Adipose tissue (tissue), 3 donors: ENCODE measurements around the gene MTPN. TPM values are rescaled to one million over a fixed set of nuclear protein-coding genes. Genes with fewer than 3 reads are reported as not detected.

Experiments used
- H3K27ac ChIP-seq: one replicate; pipeline ENCODE4 v1.5.1; 2013; ENCODE audit warnings: low read depth, low read length
- WGBS, 3 donors: extraction: QIAGEN DNeasy Blood & Tissue Kit; methylation state at CpG; one replicate each; pipeline ENCODE4 v1.1.7; 2013; 5-methylcytosine and 5-hydroxymethylcytosine counted together
- polyA plus RNA-seq, 3 donors: library from polyadenylated mRNA; stranded (reverse); fragments of 200-250 nt; gene quantifications; one replicate each; pipeline ENCODE4 v1.2.3, GENCODE V29; 2013
- donor health status: healthy with polysubstance abuse.
- donor health status: Bipolar disorder and iron deficiency.
- donor health status: healthy.

Gene MTPN
- polyA plus RNA-seq, 3 donors = 21.2 to 91.9 (median 71.6) TPM

- H3K27ac ChIP-seq = no peak overlapping the region
- 25 to 47% (median 39%) methylated on average over 2 of the region's 2 CpGs for WGBS, 3 donors
Measured at GRCh38 chr7:135936497-135937217, 40.5 kb downstream of the MTPN start.

- 86 to 92% (median 87%) methylated on average over 2 of the region's 2 CpGs for WGBS, 3 donors
- no peak overlapping the region for H3K27ac ChIP-seq
Measured at GRCh38 chr7:135934651-135935050, 42.5 kb downstream of the MTPN start.

- WGBS, 3 donors = 64 to 93% (median 77%) methylated on average over 2 of the region's 2 CpGs
Measured at GRCh38 chr7:135933509-135934188, 43.5 kb downstream of the MTPN start.

GRCh38 chr7:135932131-135932530 lies 45.0 kb downstream of the MTPN start:
- 76 to 89% (median 81%) methylated on average over 5 of the region's 5 CpGs for WGBS, 3 donors
- H3K27ac ChIP-seq = no peak overlapping the region

More at GRCh38 chr7:135933509-135934188, 43.5 kb downstream of the MTPN start:
- no peak overlapping the region for H3K27ac ChIP-seq

GRCh38 chr7:135930565-135931461 lies 46.3 kb downstream of the MTPN start:
- H3K27ac ChIP-seq = no peak overlapping the region
- 73 to 78% (median 76%) methylated on average over 9 of the region's 9 CpGs for WGBS, 3 donors

- WGBS, 3 donors = 64 to 86% (median 81%) methylated on average over 3 of the region's 3 CpGs
- H3K27ac ChIP-seq = no peak overlapping the region
Measured at GRCh38 chr7:135929722-135930141, 47.4 kb downstream of the MTPN start.

- 80 to 85% (median 83%) methylated on average over 2 of the region's 2 CpGs for WGBS, 3 donors
- no peak overlapping the region for H3K27ac ChIP-seq
Measured at GRCh38 chr7:135929249-135929648, 47.9 kb downstream of the MTPN start.

GRCh38 chr7:135928136-135928535 lies 49.0 kb downstream of the MTPN start:
- H3K27ac ChIP-seq = no peak overlapping the region

- 76 to 82% (median 78%) methylated on average over 3 of the region's 3 CpGs for WGBS, 3 donors
Measured at GRCh38 chr7:135925210-135925609, 51.9 kb downstream of the MTPN start.

GRCh38 chr7:135924302-135924701 lies 52.9 kb downstream of the MTPN start:
- 85 to 87% (median 87%) methylated on average over 3 of the region's 3 CpGs for WGBS, 3 donors
- H3K27ac ChIP-seq = no peak overlapping the region

More at GRCh38 chr7:135925210-135925609, 51.9 kb downstream of the MTPN start:
- H3K27ac ChIP-seq = no peak overlapping the region

GRCh38 chr7:135922263-135922662 lies 54.9 kb downstream of the MTPN start:
- WGBS, 3 donors = 96 to 99% (median 96%) methylated on average over 3 of the region's 3 CpGs
- no peak overlapping the region for H3K27ac ChIP-seq

GRCh38 chr7:135920478-135920877 lies 56.7 kb downstream of the MTPN start:
- no peak overlapping the region for H3K27ac ChIP-seq
- WGBS, 3 donors = 65 to 93% (median 91%) methylated on average over 7 of the region's 7 CpGs

- WGBS, 3 donors = 61 to 67% (median 65%) methylated on average over 10 of the region's 10 CpGs
- H3K27ac ChIP-seq = no peak overlapping the region
Measured at GRCh38 chr7:135919071-135919841, 57.9 kb downstream of the MTPN start.

GRCh38 chr7:135918134-135918533 lies 59.0 kb downstream of the MTPN start:
- 31 to 74% (median 39%) methylated on average over 5 of the region's 5 CpGs for WGBS, 3 donors

GRCh38 chr7:135917721-135918120 lies 59.4 kb downstream of the MTPN start:
- H3K27ac ChIP-seq = no peak overlapping the region
- 51 to 70% (median 59%) methylated on average over 7 of the region's 7 CpGs for WGBS, 3 donors

More at GRCh38 chr7:135918134-135918533, 59.0 kb downstream of the MTPN start:
- H3K27ac ChIP-seq = no peak overlapping the region

- no peak overlapping the region for H3K27ac ChIP-seq
Measured at GRCh38 chr7:135914346-135914745, 62.8 kb downstream of the MTPN start.

- H3K27ac ChIP-seq = no peak overlapping the region
- WGBS, 3 donors = 53 to 72% (median 54%) methylated on average over 2 of the region's 2 CpGs
Measured at GRCh38 chr7:135913404-135913803, 63.8 kb downstream of the MTPN start.

GRCh38 chr7:135911099-135911498 lies 66.1 kb downstream of the MTPN start:
- 78 to 79% (median 79%) methylated on average over 3 of the region's 3 CpGs for WGBS, 3 donors
- no peak overlapping the region for H3K27ac ChIP-seq
